Stomach (tissue), 9 donors: ENCODE results near the gene PCYT2. TPM values are rescaled to one million over a fixed set of nuclear protein-coding genes. Genes with fewer than 3 reads are reported as not detected.

Experiments
- DNase-seq, 2 donors: peaks; one replicate each; pipeline versions ENCODE4 v3.0.0 to v3.0.0-alpha.2; 2013 to 2019
- H3K27ac ChIP-seq, 5 donors: fragments of 200-600 bp in 4 of 5; sonication (generic) in 4 of 5; one replicate each; pipeline ENCODE4 v1.5.1; 2013 to 2019; ENCODE audit warnings: mild to moderate bottlenecking in 1 of 5, moderate library complexity in 1 of 5
- H3K27me3 ChIP-seq, 3 donors: fragments of 200-600 bp; sonication (generic); one replicate each; pipeline ENCODE4 v1.5.1; 2017 to 2019; ENCODE audit warnings: mixed run types in 1 of 3
- H3K36me3 ChIP-seq, 4 donors: fragments of 200-600 bp; sonication (generic); 1 replicate in 3 of 4; 2 replicates in 1 of 4; pipeline ENCODE4 v1.5.1; 2016 to 2019
- H3K4me1 ChIP-seq, 4 donors: fragments of 200-600 bp; sonication (generic); one replicate each; pipeline ENCODE4 v1.5.1; 2016 to 2019
- H3K4me3 ChIP-seq, 4 donors: fragments of 200-600 bp; sonication (generic) in 3 of 4; one replicate each; pipeline ENCODE4 v1.5.1; 2016 to 2019; ENCODE audit warnings: mild to moderate bottlenecking in 1 of 4
- H3K9me3 ChIP-seq, 4 donors: fragments of 200-600 bp; sonication (generic); one replicate each; pipeline ENCODE4 v1.5.1; 2016 to 2019
- EP300 ChIP-seq: sonication (generic); formaldehyde crosslinking; IDR thresholded peaks from one replicate; pipeline ENCODE4 v1.6.1; 2017; ENCODE audit warnings: antibody characterized with exemption
- POLR2A ChIP-seq, 4 donors: fragments of 450-650 bp; IDR thresholded peaks; one replicate each; pipeline ENCODE4 v1.6.1; 2016; ENCODE audit warnings: antibody characterized with exemption in 4 of 4, control low read depth in 2 of 4, mild to moderate bottlenecking in 1 of 4, moderate library complexity in 1 of 4
- POLR2AphosphoS5 ChIP-seq, 3 donors: sonication (generic); formaldehyde crosslinking; IDR thresholded peaks; one replicate each; pipeline ENCODE4 v1.6.1; 2016; ENCODE audit warnings: antibody characterized with exemption in 3 of 3
- WGBS, 5 donors: extraction: QIAGEN DNeasy Blood & Tissue Kit in 3 of 5; methylation state at CpG; one replicate each; pipeline versions ENCODE4 v1.1.5 to v1.1.7; 2013 to 2018; 5-methylcytosine and 5-hydroxymethylcytosine counted together
- intact Hi-C: fragments of 100-400 bp; cut with DNase I; formaldehyde crosslinking; loops from one replicate; pipeline ENCODE4 v1.15.1; 2023; ENCODE audit warnings: low total_unique reads
- polyA plus RNA-seq, 3 donors: library from polyadenylated mRNA; stranded (reverse); fragments of 200-250 nt; gene quantifications; one replicate each; pipeline ENCODE4 v1.2.3, GENCODE V29; 2013
- total RNA-seq, 5 donors: library from RNA; depleted of rRNA; stranded (reverse); fragments of >200 nt; gene quantifications; one replicate each; pipeline versions ENCODE4 v1.1.0 to v1.2.3, GENCODE V29; 2014 to 2016
- TF ChIP-seq, protein P1 (sequence below), 7 experiments: fragments of 450-650 bp in 4 of 7; fragments of 200-600 bp in 3 of 7; sonication (generic) in 3 of 7; IDR thresholded peaks; one replicate each; pipeline ENCODE4 v1.5.1; 2016 to 2019; ENCODE audit warnings: antibody characterized with exemption in 7 of 7, control low read depth in 2 of 7, mild to moderate bottlenecking in 1 of 7
- donor health status: healthy with polysubstance abuse.
- donor health status: Bipolar disorder and iron deficiency.
- donor health status: healthy.

PCYT2 gene
- total and polyA plus RNA-seq, 8 donors, result 17.5 to 119 (median 41.2) TPM

DNA sequence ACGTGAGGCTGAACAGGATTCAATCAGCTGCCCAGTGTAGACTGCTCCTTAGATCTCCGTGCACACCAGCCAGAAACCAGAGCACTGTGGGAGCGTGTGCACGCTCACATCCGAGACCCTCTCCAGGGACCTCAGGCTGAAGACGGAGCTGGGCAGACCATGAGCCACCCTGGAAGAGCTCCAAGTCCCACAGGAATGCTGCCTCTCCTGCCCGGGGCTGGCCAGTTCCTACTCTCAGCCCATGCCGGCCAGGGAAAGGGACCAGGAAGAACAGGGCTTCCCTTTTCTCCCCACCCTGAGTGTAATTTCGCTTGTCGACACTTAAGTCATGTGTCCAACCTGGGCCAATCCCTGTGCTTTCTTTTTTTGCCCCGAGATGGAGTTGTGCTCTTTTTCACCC lies 26.7 kb downstream of the PCYT2 start:
- DNase-seq, result no peak
- Histone ChIP-seq H3K27ac (no peak overlapping the region), H3K27me3 (no peaks in the 10 kb centered on the region), H3K4me3 (no peak overlapping the region), H3K36me3 (peaks cover 29 to 98% (median 95%) of the 10 kb centered on the region in 4 donors), H3K9me3 (no peaks in the 10 kb centered on the region), H3K4me1 (peaks cover 1 to 15% (median 8%) of the 10 kb centered on the region in 4 donors)
- TF ChIP-seq POLR2AphosphoS5 (IDR thresholded peaks at IDR 0.05), result no peak
- TF ChIP-seq EP300, result no peak
- TF ChIP-seq, protein P1, sequence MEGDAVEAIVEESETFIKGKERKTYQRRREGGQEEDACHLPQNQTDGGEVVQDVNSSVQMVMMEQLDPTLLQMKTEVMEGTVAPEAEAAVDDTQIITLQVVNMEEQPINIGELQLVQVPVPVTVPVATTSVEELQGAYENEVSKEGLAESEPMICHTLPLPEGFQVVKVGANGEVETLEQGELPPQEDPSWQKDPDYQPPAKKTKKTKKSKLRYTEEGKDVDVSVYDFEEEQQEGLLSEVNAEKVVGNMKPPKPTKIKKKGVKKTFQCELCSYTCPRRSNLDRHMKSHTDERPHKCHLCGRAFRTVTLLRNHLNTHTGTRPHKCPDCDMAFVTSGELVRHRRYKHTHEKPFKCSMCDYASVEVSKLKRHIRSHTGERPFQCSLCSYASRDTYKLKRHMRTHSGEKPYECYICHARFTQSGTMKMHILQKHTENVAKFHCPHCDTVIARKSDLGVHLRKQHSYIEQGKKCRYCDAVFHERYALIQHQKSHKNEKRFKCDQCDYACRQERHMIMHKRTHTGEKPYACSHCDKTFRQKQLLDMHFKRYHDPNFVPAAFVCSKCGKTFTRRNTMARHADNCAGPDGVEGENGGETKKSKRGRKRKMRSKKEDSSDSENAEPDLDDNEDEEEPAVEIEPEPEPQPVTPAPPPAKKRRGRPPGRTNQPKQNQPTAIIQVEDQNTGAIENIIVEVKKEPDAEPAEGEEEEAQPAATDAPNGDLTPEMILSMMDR (IDR thresholded peaks at IDR 0.05), result no peak
- no peak for TF ChIP-seq POLR2A (IDR thresholded peaks at IDR 0.05)
- WGBS, 5 donors, result 50 to 79% (median 71%) methylated on average over 6 to 11 of the region's 11 CpGs
- intact Hi-C loops, result no loop called here

DNA sequence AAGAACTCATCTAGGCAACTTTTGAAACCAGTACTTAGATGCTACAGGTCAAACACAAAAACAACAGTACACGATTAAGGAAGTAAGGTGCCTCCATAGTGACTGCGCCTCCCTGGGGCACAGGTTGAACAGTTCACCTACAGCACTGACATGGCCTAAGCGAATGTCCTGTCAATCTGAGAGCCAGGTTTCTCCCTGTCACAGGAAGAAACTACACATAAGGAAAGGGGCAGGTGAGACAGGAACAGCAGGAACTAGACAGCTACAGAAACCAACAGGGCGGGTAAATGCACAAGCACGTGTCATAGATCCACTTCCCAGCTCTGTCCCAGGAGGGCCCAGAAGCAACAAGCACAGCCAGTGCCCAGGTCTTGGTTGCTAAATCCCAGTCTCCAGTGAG lies 32.1 kb downstream of the PCYT2 start:
- H3K36me3 ChIP-seq, result peaks cover 0 to 60% (median 53%) of the 10 kb centered on the region in 4 donors
- H3K4me1 ChIP-seq, result no peaks in the 10 kb centered on the region
- no peak for DNase-seq
- 81 to 91% (median 89%) methylated on average over 5 of the region's 5 CpGs for WGBS, 5 donors
- TF ChIP-seq POLR2AphosphoS5 (IDR thresholded peaks at IDR 0.05) (no peak), POLR2A (IDR thresholded peaks at IDR 0.05) (no peak)
- TF ChIP-seq, protein P1 (IDR thresholded peaks at IDR 0.05), result no peak
- H3K27me3 ChIP-seq, result no peaks in the 10 kb centered on the region
- no peak overlapping the region for H3K4me3 ChIP-seq
- H3K27ac ChIP-seq, result no peak overlapping the region
- H3K9me3 ChIP-seq, result no peaks in the 10 kb centered on the region
- intact Hi-C loops, result no loop called here

DNA sequence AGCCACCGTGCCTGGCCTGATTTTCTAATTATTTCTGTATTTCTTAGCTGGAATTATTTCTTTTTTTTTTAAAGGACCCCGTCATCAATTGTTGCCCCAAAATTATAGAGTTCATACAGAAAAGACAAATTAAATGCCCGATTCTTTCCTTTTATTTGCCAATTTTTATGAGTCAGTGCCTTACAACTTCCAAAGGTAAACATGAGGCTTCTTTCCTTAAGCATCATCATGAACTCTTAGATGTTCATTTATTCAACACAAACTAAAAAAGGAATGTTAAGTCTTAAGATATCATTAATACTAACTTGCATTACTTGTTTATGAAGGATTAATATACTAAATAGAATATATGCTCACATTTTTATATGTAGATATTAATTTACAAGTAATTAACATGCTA lies 32.9 kb downstream of the PCYT2 start:
- Histone ChIP-seq H3K27ac (no peak overlapping the region), H3K36me3 (peaks cover 0 to 52% (median 45%) of the 10 kb centered on the region in 4 donors), H3K27me3 (no peaks in the 10 kb centered on the region), H3K9me3 (no peaks in the 10 kb centered on the region), H3K4me3 (no peak overlapping the region), H3K4me1 (peaks cover 0 to 6% (median under 1%) of the 10 kb centered on the region in 4 donors)
- DNase-seq, result no peak
- 83 to 94% (median 89%) methylated on average over 3 of the region's 3 CpGs for WGBS, 5 donors
- intact Hi-C loops, result no loop called here
- TF ChIP-seq, protein P1 (IDR thresholded peaks at IDR 0.05), result no peak
- TF ChIP-seq EP300, result no peak

DNA sequence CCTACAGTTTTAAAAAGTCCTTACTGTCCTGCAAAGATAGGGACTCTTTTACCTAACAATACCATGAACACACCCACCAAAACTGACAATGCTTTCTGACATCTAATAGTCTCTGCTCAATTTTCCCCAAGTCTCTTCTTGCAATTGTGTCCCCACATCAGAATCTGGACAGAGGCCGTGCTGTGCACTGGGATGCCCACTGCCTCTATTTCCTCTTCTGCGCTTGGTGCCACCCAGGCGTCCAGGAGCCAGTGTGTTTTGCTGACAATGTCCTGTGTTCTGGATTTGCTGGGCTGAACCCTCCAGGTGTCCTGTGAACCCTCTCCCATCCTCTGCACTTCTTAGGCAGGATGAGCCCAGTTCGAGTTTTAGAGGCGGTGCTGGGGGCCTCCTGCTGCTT lies 33.6 kb downstream of the PCYT2 start:
- no peaks in the 10 kb centered on the region for H3K27me3 ChIP-seq
- H3K27ac ChIP-seq, result no peak overlapping the region
- H3K9me3 ChIP-seq, result no peaks in the 10 kb centered on the region
- H3K36me3 ChIP-seq, result peaks cover 0 to 45% (median 39%) of the 10 kb centered on the region in 4 donors
- DNase-seq, result no peak
- intact Hi-C loops, result no loop called here
- WGBS, 5 donors, result 94 to 98% (median 95%) methylated on average over 5 of the region's 5 CpGs
- H3K4me3 ChIP-seq, result no peak overlapping the region
- H3K4me1 ChIP-seq, result peaks cover 0 to 14% (median 5%) of the 10 kb centered on the region in 4 donors
- TF ChIP-seq, protein P1 (IDR thresholded peaks at IDR 0.05), result no peak
- TF ChIP-seq EP300, result no peak
- no peak for TF ChIP-seq POLR2AphosphoS5 (IDR thresholded peaks at IDR 0.05)
- no peak for TF ChIP-seq POLR2A (IDR thresholded peaks at IDR 0.05)
